Measurements from ENCODE around the gene BRIX1. TPM values are rescaled to one million over a fixed set of nuclear protein-coding genes. Genes with fewer than 3 reads are reported as not detected.
A peak's percentile ranks its signal among the peaks of the same experiment; 100 is the strongest.

The BRIX1 gene
- total and polyA plus RNA-seq, 2 experiments from 2014 or later: 72.6 to 171 TPM

GRCh38 chr5:34899066-34899465 is 16.4 kb upstream of the BRIX1 start:
- Histone ChIP-seq H3K9me2 (ENCODE audit: insufficient read depth) (no peaks in the 10 kb centered on the region), H3K4me1 (ENCODE audit: insufficient read depth) (peaks cover 13% of the 10 kb centered on the region; the same call in 1 of the 2 replicates), H3F3A (replicated peaks; ENCODE audit: low read depth) (0 out of 2 replicates have a peak, but pooled peaks cover 2% of the 10 kb centered on the region), H3K79me2 (replicated peaks; ENCODE audit: insufficient read depth) (no peaks in the 10 kb centered on the region), H4K20me1 (replicated peaks; ENCODE audit: insufficient read depth) (no peaks in the 10 kb centered on the region), H3K27me3 (ENCODE audit: insufficient read depth) (no peaks in the 10 kb centered on the region), H3K27ac (ENCODE audit: low read depth) (peak overlapping the region; percentile 57; the same call in 1 of the 2 replicates), H2AFZ (no peak overlapping the region), H3K36me3 (ENCODE audit: insufficient read depth) (no peaks in the 10 kb centered on the region), H3K4me2 (no peak overlapping the region), H3K4me3 (no peak overlapping the region)
- peaks cover 11% of the 10 kb centered on the region for H3K36me3 Mint-ChIP-seq (ENCODE audit: low read depth)
- H3K27ac Mint-ChIP-seq: peak overlapping the region; percentile 61
- peaks cover 3% of the 10 kb centered on the region for H3K27me3 Mint-ChIP-seq (ENCODE audit: insufficient read depth, low read depth, poor library complexity)
- peaks cover 14% of the 10 kb centered on the region; the same call in 2 of the 3 replicates for H3K4me1 Mint-ChIP-seq
- DNase-seq (ENCODE audit: low spot score): no peak
- ATAC-seq: no peak
- no peaks in the 10 kb centered on the region for H3K9me3 Mint-ChIP-seq
- H3K4me3 Mint-ChIP-seq: no peak overlapping the region
- TF ChIP-seq ZNF114 (CRISPR knock-in tag; IDR thresholded peaks at IDR 0.05) (no peak), POLR2AphosphoS5 (IDR thresholded peaks at IDR 0.05; ENCODE audit: low read depth) (no peak), REST (IDR thresholded peaks at IDR 0.05; ENCODE audit: unreplicated experiment) (no peak)

GRCh38 chr5:34900652-34901051 is 14.9 kb upstream of the BRIX1 start:
- Mint-ChIP-seq H3K36me3 (ENCODE audit: low read depth) (peaks cover 20% of the 10 kb centered on the region), H3K27ac (no peak overlapping the region), H3K4me3 (no peak overlapping the region), H3K9me3 (no peaks in the 10 kb centered on the region), H3K27me3 (ENCODE audit: insufficient read depth, low read depth, poor library complexity) (peaks cover 3% of the 10 kb centered on the region), H3K4me1 (peaks cover 17% of the 10 kb centered on the region; the same call in 2 of the 3 replicates)
- Histone ChIP-seq H3K79me2 (replicated peaks; ENCODE audit: insufficient read depth) (no peaks in the 10 kb centered on the region), H3K27me3 (ENCODE audit: insufficient read depth) (no peaks in the 10 kb centered on the region), H3K4me3 (no peak overlapping the region), H3K4me1 (ENCODE audit: insufficient read depth) (peaks cover 13% of the 10 kb centered on the region; the same call in 1 of the 2 replicates), H4K20me1 (replicated peaks; ENCODE audit: insufficient read depth) (no peaks in the 10 kb centered on the region), H3K36me3 (ENCODE audit: insufficient read depth) (peaks cover 11% of the 10 kb centered on the region; the same call in 1 of the 2 replicates), H3K4me2 (no peak overlapping the region), H2AFZ (no peak overlapping the region), H3F3A (replicated peaks; ENCODE audit: low read depth) (0 out of 2 replicates have a peak, but pooled peaks cover 2% of the 10 kb centered on the region), H3K9me2 (ENCODE audit: insufficient read depth) (no peaks in the 10 kb centered on the region), H3K27ac (ENCODE audit: low read depth) (no peak overlapping the region; the same call in 1 of the 2 replicates)
- ATAC-seq (no peak), DNase-seq (ENCODE audit: low spot score) (no peak)
- TF ChIP-seq REST (IDR thresholded peaks at IDR 0.05; ENCODE audit: unreplicated experiment) (no peak), ZNF462 (CRISPR knock-in tag; IDR thresholded peaks at IDR 0.05) (no peak), JUNB (IDR thresholded peaks at IDR 0.05; ENCODE audit: unreplicated experiment) (no peak), ETS1 (IDR thresholded peaks at IDR 0.05) (no peak), NANOG (IDR thresholded peaks at IDR 0.05; ENCODE audit: borderline replicate concordance) (no peak)
